ENCODE results near the gene PAQR4. TPM values are rescaled to one million over a fixed set of nuclear protein-coding genes. Genes with fewer than 3 reads are reported as not detected.

Gene PAQR4
- total and polyA plus RNA-seq, 2 experiments from 2014 or later = 3.1 to 11.0 TPM

- DNase-seq (ENCODE audit: low read depth in 1 of 2, low spot score in 1 of 2) = no peak
- TF ChIP-seq CTCF (IDR thresholded peaks at IDR 0.05; ENCODE audit: low read depth, low read length) = no peak
- H3K36me3 ChIP-seq = no peaks in the 10 kb centered on the region
- H3K27ac ChIP-seq = no peak overlapping the region
- H3K4me1 ChIP-seq (ENCODE audit: low read depth) = peaks cover 12% of the 10 kb centered on the region
- no peaks in the 10 kb centered on the region for H3K9me3 ChIP-seq (ENCODE audit: low read depth)
- no peaks in the 10 kb centered on the region for H3K27me3 ChIP-seq
- no peak overlapping the region for H3K4me3 ChIP-seq
Measured at GRCh38 chr16:3001316-3001715, 32.2 kb downstream of the PAQR4 start.

GRCh38 chr16:3003582-3004270, 34.6 kb downstream of the PAQR4 start:
- DNase-seq (ENCODE audit: low read depth in 1 of 2, low spot score in 1 of 2) = peak; percentile 99
- Histone ChIP-seq H3K36me3 (no peaks in the 10 kb centered on the region), H3K27me3 (no peaks in the 10 kb centered on the region), H3K4me3 (no peak overlapping the region), H3K27ac (no peak overlapping the region), H3K9me3 (ENCODE audit: low read depth) (no peaks in the 10 kb centered on the region), H3K4me1 (ENCODE audit: low read depth) (peaks cover 35% of the 10 kb centered on the region)
- peak; percentile 42 for TF ChIP-seq CTCF (IDR thresholded peaks at IDR 0.05; ENCODE audit: low read depth, low read length)

- H3K27me3 ChIP-seq = no peaks in the 10 kb centered on the region
- peak overlapping the region; percentile 65 for H3K4me3 ChIP-seq
- TF ChIP-seq CTCF (IDR thresholded peaks at IDR 0.05; ENCODE audit: low read depth, low read length) = no peak
- DNase-seq (ENCODE audit: low read depth in 1 of 2, low spot score in 1 of 2) = peak in 1 of 2 donors; percentile 64
- H3K36me3 ChIP-seq = no peaks in the 10 kb centered on the region
- H3K9me3 ChIP-seq (ENCODE audit: low read depth) = no peaks in the 10 kb centered on the region
- H3K4me1 ChIP-seq (ENCODE audit: low read depth) = peaks cover 41% of the 10 kb centered on the region
- H3K27ac ChIP-seq = no peak overlapping the region
Measured at GRCh38 chr16:3004319-3004718, 35.2 kb downstream of the PAQR4 start.

- Histone ChIP-seq H3K27me3 (no peaks in the 10 kb centered on the region), H3K4me1 (ENCODE audit: low read depth) (peaks cover 46% of the 10 kb centered on the region)
- peak in 1 of 2 donors; percentile 79 for DNase-seq (ENCODE audit: low read depth in 1 of 2, low spot score in 1 of 2)
Measured at GRCh38 chr16:3004781-3005284, 35.7 kb downstream of the PAQR4 start.

More at GRCh38 chr16:3004781-3005284, 35.7 kb downstream of the PAQR4 start:
- Histone ChIP-seq H3K36me3 (no peaks in the 10 kb centered on the region), H3K4me3 (peak overlapping the region; percentile 65), H3K27ac (peak overlapping the region; percentile 96), H3K9me3 (ENCODE audit: low read depth) (no peaks in the 10 kb centered on the region)
- no peak for TF ChIP-seq CTCF (IDR thresholded peaks at IDR 0.05; ENCODE audit: low read depth, low read length)
